Measurements from ENCODE around the gene CDKN2B.

CDKN2B gene

DNA sequence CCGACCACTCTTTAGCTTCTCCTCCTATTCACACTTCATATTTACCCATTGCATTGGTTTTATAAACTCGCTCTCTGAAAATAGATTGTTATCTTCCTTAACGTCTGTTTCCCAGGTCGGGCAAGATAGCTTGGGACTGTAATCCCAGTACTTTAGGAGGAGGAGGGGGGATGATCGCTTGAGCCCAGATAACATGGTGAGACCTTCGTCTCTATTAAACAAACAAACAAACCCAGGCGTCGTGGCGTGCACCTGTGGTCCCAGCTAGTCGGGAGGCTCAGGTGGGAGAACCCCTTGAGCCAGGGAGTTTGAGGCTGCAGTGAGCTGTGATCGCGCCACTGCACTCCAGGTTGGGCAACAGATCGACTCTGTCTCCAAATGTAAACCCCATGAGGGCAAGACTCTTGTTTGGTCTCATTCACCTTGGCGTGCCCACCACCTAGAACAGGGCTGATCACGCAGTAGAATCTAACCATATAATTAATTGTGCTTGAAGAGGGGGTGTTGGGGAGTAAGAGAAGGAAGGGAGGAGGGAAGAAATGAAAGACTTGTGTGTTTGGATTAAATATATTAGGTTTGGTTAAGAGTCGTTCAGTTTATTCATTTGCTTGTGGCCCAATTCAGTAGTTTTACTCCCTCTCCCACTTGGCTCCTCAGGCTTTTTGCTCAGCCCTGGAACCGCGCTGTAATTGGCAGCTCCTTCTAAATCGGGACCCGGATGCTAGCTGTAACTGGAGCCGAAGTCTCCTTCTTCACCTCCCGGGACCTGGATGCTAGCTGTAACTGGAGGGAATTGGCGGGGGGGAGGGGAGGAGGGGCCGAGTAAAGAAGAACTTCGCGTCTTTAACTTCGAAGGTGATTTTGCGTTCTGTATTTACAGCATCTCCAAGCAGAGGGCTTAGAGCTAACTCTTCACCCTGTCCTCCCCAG is 39.8 kb downstream of the CDKN2B start:
- Histone ChIP-seq H3K27me3 (ENCODE audit: insufficient read depth, low read length, poor library complexity, severe bottlenecking) (no peaks in the 10 kb centered on the region), H3K9me2 (replicated peaks; ENCODE audit: low read depth, low read length) (no peaks in the 10 kb centered on the region), H2AFZ (ENCODE audit: low read length) (no peak overlapping the region), H3F3A (ENCODE audit: low read depth) (no peaks in the 10 kb centered on the region), H3K9ac (ENCODE audit: low read depth, low read length, poor library complexity, severe bottlenecking) (no peak overlapping the region), H3K4me1 (ENCODE audit: insufficient read depth, low read length, poor library complexity, severe bottlenecking) (no peaks in the 10 kb centered on the region), H3K4me2 (ENCODE audit: low read depth, low read length, poor library complexity, severe bottlenecking) (no peak overlapping the region), H3K36me3 (ENCODE audit: insufficient read depth, low read length) (peaks cover 9% of the 10 kb centered on the region; the same call in 1 of the 2 replicates), H3K79me2 (ENCODE audit: insufficient read depth, low read length) (no peaks in the 10 kb centered on the region), H4K20me1 (ENCODE audit: insufficient read depth, low read length, poor library complexity, severe bottlenecking) (no peaks in the 10 kb centered on the region), H3K9me3 (ENCODE audit: insufficient read depth, low read depth, low read length) (no peaks in the 10 kb centered on the region), H3K4me3 (ENCODE audit: low read length, poor library complexity, severe bottlenecking) (no peak overlapping the region)
- TF ChIP-seq EZH2phosphoT487 (IDR thresholded peaks at IDR 0.05; ENCODE audit: borderline replicate concordance), result no peak
- TF ChIP-seq, protein P1, sequence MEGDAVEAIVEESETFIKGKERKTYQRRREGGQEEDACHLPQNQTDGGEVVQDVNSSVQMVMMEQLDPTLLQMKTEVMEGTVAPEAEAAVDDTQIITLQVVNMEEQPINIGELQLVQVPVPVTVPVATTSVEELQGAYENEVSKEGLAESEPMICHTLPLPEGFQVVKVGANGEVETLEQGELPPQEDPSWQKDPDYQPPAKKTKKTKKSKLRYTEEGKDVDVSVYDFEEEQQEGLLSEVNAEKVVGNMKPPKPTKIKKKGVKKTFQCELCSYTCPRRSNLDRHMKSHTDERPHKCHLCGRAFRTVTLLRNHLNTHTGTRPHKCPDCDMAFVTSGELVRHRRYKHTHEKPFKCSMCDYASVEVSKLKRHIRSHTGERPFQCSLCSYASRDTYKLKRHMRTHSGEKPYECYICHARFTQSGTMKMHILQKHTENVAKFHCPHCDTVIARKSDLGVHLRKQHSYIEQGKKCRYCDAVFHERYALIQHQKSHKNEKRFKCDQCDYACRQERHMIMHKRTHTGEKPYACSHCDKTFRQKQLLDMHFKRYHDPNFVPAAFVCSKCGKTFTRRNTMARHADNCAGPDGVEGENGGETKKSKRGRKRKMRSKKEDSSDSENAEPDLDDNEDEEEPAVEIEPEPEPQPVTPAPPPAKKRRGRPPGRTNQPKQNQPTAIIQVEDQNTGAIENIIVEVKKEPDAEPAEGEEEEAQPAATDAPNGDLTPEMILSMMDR (conservative IDR thresholded peaks at IDR 0.05; ENCODE audit: low read length), result no peak

DNA sequence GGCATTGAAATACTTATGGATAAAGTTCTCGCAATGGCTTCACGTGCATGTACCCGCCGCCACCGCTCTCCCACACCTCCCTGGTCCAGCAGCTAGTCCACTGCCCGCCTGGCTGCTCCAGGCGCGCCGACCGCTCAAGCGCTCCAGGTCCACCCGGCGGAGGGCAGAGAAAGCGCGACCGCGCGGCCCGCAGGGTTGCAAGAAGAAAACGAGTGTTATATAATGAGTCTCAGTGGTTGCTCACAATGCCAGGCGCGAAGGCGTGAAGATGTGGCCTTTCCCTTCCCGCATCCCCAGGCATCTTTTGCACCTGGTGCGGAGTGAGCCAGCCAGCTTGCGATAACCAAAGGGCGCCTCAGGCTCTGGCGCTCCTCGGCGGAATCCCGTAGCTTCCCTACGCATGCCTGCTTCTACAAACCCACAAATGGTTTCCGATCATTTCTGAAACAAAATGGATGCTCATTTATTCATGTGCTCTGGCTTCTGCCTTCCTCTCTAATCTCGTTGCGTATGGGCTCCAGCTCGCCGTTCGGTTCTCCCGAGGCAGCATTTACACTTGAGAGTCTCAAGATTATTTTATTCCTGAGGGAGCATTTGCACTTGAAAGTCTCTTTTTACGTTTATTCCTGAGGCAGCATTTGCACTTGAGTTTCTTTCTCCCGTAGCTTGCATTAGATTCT is 40.6 kb downstream of the CDKN2B start:
- Histone ChIP-seq H3K4me1 (ENCODE audit: insufficient read depth, low read length, poor library complexity, severe bottlenecking) (no peaks in the 10 kb centered on the region), H3K9me3 (ENCODE audit: insufficient read depth, low read depth, low read length) (no peaks in the 10 kb centered on the region), H3K79me2 (ENCODE audit: insufficient read depth, low read length) (no peaks in the 10 kb centered on the region), H3K27me3 (ENCODE audit: insufficient read depth, low read length, poor library complexity, severe bottlenecking) (no peaks in the 10 kb centered on the region), H3K9me2 (replicated peaks; ENCODE audit: low read depth, low read length) (no peaks in the 10 kb centered on the region), H3K4me2 (ENCODE audit: low read depth, low read length, poor library complexity, severe bottlenecking) (no peak overlapping the region), H3K9ac (ENCODE audit: low read depth, low read length, poor library complexity, severe bottlenecking) (no peak overlapping the region), H3K36me3 (ENCODE audit: insufficient read depth, low read length) (peaks cover 9% of the 10 kb centered on the region; the same call in 1 of the 2 replicates), H4K20me1 (ENCODE audit: insufficient read depth, low read length, poor library complexity, severe bottlenecking) (no peaks in the 10 kb centered on the region), H3F3A (ENCODE audit: low read depth) (no peaks in the 10 kb centered on the region), H2AFZ (ENCODE audit: low read length) (no peak overlapping the region), H3K4me3 (ENCODE audit: low read length, poor library complexity, severe bottlenecking) (no peak overlapping the region)
- TF ChIP-seq, protein P1 (conservative IDR thresholded peaks at IDR 0.05; ENCODE audit: low read length), result no peak
- TF ChIP-seq EZH2phosphoT487 (IDR thresholded peaks at IDR 0.05; ENCODE audit: borderline replicate concordance), result no peak

DNA sequence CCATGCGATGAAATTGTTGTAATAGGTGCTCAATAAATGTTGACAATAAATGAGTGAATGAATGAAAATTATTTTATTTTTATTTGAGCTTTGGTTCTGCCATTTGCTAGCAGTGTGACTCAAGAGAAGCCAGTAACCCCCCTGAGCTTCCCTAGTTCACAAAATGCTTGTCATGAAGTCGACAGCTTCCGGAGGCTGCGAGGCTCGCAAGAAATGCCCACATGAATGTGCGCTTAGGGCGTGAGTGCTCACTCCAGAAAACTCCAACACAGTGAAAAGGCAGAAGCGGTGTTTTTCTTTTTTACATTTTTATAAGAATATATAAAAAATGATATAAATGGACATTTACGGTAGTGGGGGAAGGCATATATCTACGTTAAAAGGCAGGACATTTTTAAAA is 41.4 kb downstream of the CDKN2B start:
- H3K4me3 ChIP-seq (ENCODE audit: low read length, poor library complexity, severe bottlenecking), result no peak overlapping the region
- no peaks in the 10 kb centered on the region for H4K20me1 ChIP-seq (ENCODE audit: insufficient read depth, low read length, poor library complexity, severe bottlenecking)
- no peak overlapping the region for H3K4me2 ChIP-seq (ENCODE audit: low read depth, low read length, poor library complexity, severe bottlenecking)
- no peaks in the 10 kb centered on the region for H3K79me2 ChIP-seq (ENCODE audit: insufficient read depth, low read length)
- peaks cover 9% of the 10 kb centered on the region; the same call in 1 of the 2 replicates for H3K36me3 ChIP-seq (ENCODE audit: insufficient read depth, low read length)
- TF ChIP-seq, protein P1 (conservative IDR thresholded peaks at IDR 0.05; ENCODE audit: low read length), result no peak
- no peak for TF ChIP-seq EZH2phosphoT487 (IDR thresholded peaks at IDR 0.05; ENCODE audit: borderline replicate concordance)
- no peaks in the 10 kb centered on the region for H3K27me3 ChIP-seq (ENCODE audit: insufficient read depth, low read length, poor library complexity, severe bottlenecking)
- no peak overlapping the region for H3K9ac ChIP-seq (ENCODE audit: low read depth, low read length, poor library complexity, severe bottlenecking)
- no peaks in the 10 kb centered on the region for H3K9me2 ChIP-seq (replicated peaks; ENCODE audit: low read depth, low read length)
- H3K4me1 ChIP-seq (ENCODE audit: insufficient read depth, low read length, poor library complexity, severe bottlenecking), result no peaks in the 10 kb centered on the region
- H3K9me3 ChIP-seq (ENCODE audit: insufficient read depth, low read depth, low read length), result no peaks in the 10 kb centered on the region
- H2AFZ ChIP-seq (ENCODE audit: low read length), result no peak overlapping the region
- H3F3A ChIP-seq (ENCODE audit: low read depth), result no peaks in the 10 kb centered on the region

Measured in Loucy (cell line).